Lung (tissue), 12 donors: ENCODE data around the gene COL6A6. TPM values are rescaled to one million over a fixed set of nuclear protein-coding genes. Genes with fewer than 3 reads are reported as not detected.

Source experiments
- ATAC-seq: fragments of 200-7000 bp; cut with Tn5 transposase; one replicate; pipeline ENCODE4 v1.9.1; 2020; ENCODE audit warnings: moderate number of reproducible peaks; ENCODE audit not compliant: insufficient read depth, low FRiP score
- DNase-seq, 3 donors: peaks; one replicate each; pipeline ENCODE4 v3.0.0-alpha.2; 2013 to 2017
- H3K27ac ChIP-seq, 2 donors: one replicate each; pipeline ENCODE4 v1.5.1; 2013; ENCODE audit warnings: mild to moderate bottlenecking in 2 of 2, moderate library complexity in 2 of 2, control low read depth in 1 of 2, inconsistent platforms in 1 of 2, low read depth in 1 of 2, low read length in 1 of 2
- H3K27me3 ChIP-seq, 3 donors: one replicate each; pipeline ENCODE4 v1.5.1; 2013; ENCODE audit warnings: low read length in 2 of 3; ENCODE audit not compliant: control insufficient read depth in 3 of 3, insufficient read depth in 3 of 3
- H3K36me3 ChIP-seq, 4 donors: one replicate each; pipeline ENCODE4 v1.5.1; 2013; ENCODE audit warnings: low read length in 4 of 4, mild to moderate bottlenecking in 1 of 4, moderate library complexity in 1 of 4; ENCODE audit not compliant: control insufficient read depth in 4 of 4, insufficient read depth in 4 of 4
- H3K4me1 ChIP-seq, 5 donors: one replicate each; pipeline ENCODE4 v1.5.1; 2013; ENCODE audit warnings: low read length in 5 of 5, mild to moderate bottlenecking in 2 of 5, moderate library complexity in 1 of 5; ENCODE audit not compliant: control insufficient read depth in 5 of 5, insufficient read depth in 5 of 5
- H3K4me3 ChIP-seq: one replicate; pipeline ENCODE4 v1.5.1; 2013; ENCODE audit warnings: mild to moderate bottlenecking, control low read depth, moderate library complexity
- H3K9ac ChIP-seq, 2 donors: one replicate each; pipeline ENCODE4 v1.5.1; 2013; ENCODE audit warnings: low read length in 2 of 2, control low read depth in 1 of 2; ENCODE audit not compliant: insufficient read depth in 1 of 2
- H3K9me3 ChIP-seq, 4 donors: one replicate each; pipeline ENCODE4 v1.5.1; 2013; ENCODE audit warnings: low read length in 3 of 4, mild to moderate bottlenecking in 1 of 4, moderate library complexity in 1 of 4; ENCODE audit not compliant: control insufficient read depth in 4 of 4, insufficient read depth in 3 of 4
- CTCF ChIP-seq: IDR thresholded peaks from 2 replicates; pipeline ENCODE4 v1.5.1; 2012; ENCODE audit warnings: mild to moderate bottlenecking; ENCODE audit errors: control extremely low read depth, extremely low read depth
- WGBS, 2 donors: extraction: QIAGEN DNeasy Blood & Tissue Kit; methylation state at CpG; one replicate each; pipeline ENCODE4 v1.1.7; 2013; 5-methylcytosine and 5-hydroxymethylcytosine counted together
- polyA plus RNA-seq, 2 donors: library from polyadenylated mRNA; stranded (reverse); fragments of 200-250 nt; gene quantifications; one replicate each; pipeline ENCODE4 v1.2.1, GENCODE V29; 2013
- total RNA-seq, 2 donors: library from RNA; depleted of rRNA in 1 of 2; stranded (reverse); fragments of >200 nt in 1 of 2; gene quantifications; one replicate each; pipeline ENCODE4 v1.2.1, GENCODE V29; 2014 to 2021
- donor health status: control.
- donor health status: control.
- donor health status: Bipolar disorder and iron deficiency.
- donor health status: healthy.
- donor health status: DM: yes; HTN: yes; CAD: no.

Gene COL6A6
- total and polyA plus RNA-seq, 4 donors = 0.32 to 42.8 (median 3.8) TPM

DNA sequence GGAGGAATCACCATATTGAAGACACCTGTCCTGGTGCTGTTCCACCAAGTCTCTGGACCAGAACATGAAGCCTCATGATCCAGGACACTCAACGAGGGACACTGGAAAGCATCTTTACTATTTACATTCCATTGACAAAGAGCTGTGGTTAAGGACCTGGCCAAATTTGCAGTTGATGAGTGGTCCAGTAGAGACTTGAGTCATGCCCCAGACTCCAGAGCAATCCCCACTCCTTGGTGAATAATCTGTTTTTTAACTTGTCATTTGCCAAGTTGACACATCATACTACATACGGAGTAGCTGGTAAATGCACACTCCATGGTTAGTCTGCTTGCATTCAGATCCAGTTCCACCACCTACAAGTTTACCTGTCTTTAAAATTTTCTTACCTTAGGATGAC is 1.2 kb upstream of the COL6A6 start:
- no peak for TF ChIP-seq CTCF
- peaks cover 0 to 6% (median under 1%) of the 10 kb centered on the region in 4 donors for H3K9me3 ChIP-seq
- 82 to 83% methylated on average over 2 of the region's 2 CpGs for WGBS, 2 donors
- no peak for ATAC-seq
- no peak overlapping the region for H3K4me3 ChIP-seq
- peaks cover 0 to 14% (median 0%) of the 10 kb centered on the region in 5 donors for H3K4me1 ChIP-seq
- no peak overlapping the region for H3K27ac ChIP-seq
- H3K9ac ChIP-seq = no peak overlapping the region
- H3K27me3 ChIP-seq = peaks cover 3 to 28% (median 5%) of the 10 kb centered on the region in 3 donors
- no peak for DNase-seq
- H3K36me3 ChIP-seq = no peaks in the 10 kb centered on the region

GRCh38 chr3:130517602-130518001 is 625 bp downstream of the COL6A6 start:
- DNase-seq (peak; percentile 34 to 47 (median 37)), ATAC-seq (no peak)
- H3K4me1 ChIP-seq = peaks cover 0 to 14% (median 0%) of the 10 kb centered on the region in 5 donors
- no peak overlapping the region for H3K4me3 ChIP-seq
- WGBS, 2 donors = 20 to 23% methylated on average over 11 of the region's 11 CpGs
- no peak for TF ChIP-seq CTCF
- peak overlapping the region; percentile 19 to 82 for H3K9ac ChIP-seq
- H3K9me3 ChIP-seq = peaks cover 0 to 6% (median under 1%) of the 10 kb centered on the region in 4 donors
- peaks cover 0 to 4% (median 0%) of the 10 kb centered on the region in 4 donors for H3K36me3 ChIP-seq
- peaks cover 3 to 28% (median 5%) of the 10 kb centered on the region in 3 donors for H3K27me3 ChIP-seq
- H3K27ac ChIP-seq = peak overlapping the region in 1 of 2 donors; percentile 5

GRCh38 chr3:130519754-130520153 is 2.8 kb downstream of the COL6A6 start:
- Histone ChIP-seq H3K36me3 (peaks cover 0 to 4% (median 0%) of the 10 kb centered on the region in 4 donors), H3K4me1 (peaks cover 0 to 14% (median 0%) of the 10 kb centered on the region in 5 donors), H3K27me3 (peaks cover 3 to 28% (median 5%) of the 10 kb centered on the region in 3 donors), H3K4me3 (no peak overlapping the region), H3K9ac (no peak overlapping the region), H3K9me3 (peaks cover 0 to 1% (median 0%) of the 10 kb centered on the region in 4 donors), H3K27ac (no peak overlapping the region)
- no peak for TF ChIP-seq CTCF
- 86 to 92% methylated on average over 4 of the region's 4 CpGs for WGBS, 2 donors
- ATAC-seq = no peak
- no peak for DNase-seq

- Histone ChIP-seq H3K27me3 (peaks cover 0 to 7% (median 0%) of the 10 kb centered on the region in 3 donors), H3K9ac (no peak overlapping the region), H3K4me1 (peaks cover 0 to 19% (median 3%) of the 10 kb centered on the region in 5 donors), H3K4me3 (no peak overlapping the region), H3K36me3 (peaks cover 0 to 7% (median 0%) of the 10 kb centered on the region in 4 donors), H3K27ac (no peak overlapping the region), H3K9me3 (no peaks in the 10 kb centered on the region)
- 77 to 86% methylated on average over 2 of the region's 2 CpGs for WGBS, 2 donors
- no peak for TF ChIP-seq CTCF
- DNase-seq = no peak
- ATAC-seq = no peak
Observed at GRCh38 chr3:130522399-130522798, 5.4 kb downstream of the COL6A6 start.
